Measurements from ENCODE around the gene RPS27.
"Not testable (repeated sequence)": the region's sequence is repeated elsewhere in the genome, so short reads cannot be mapped to it uniquely, and the experiment has no call there.

RPS27 gene

GRCh38 chr1:153987621-153988020 lies 2.9 kb upstream of the RPS27 start:
- no peak for FAIRE-seq

DNA sequence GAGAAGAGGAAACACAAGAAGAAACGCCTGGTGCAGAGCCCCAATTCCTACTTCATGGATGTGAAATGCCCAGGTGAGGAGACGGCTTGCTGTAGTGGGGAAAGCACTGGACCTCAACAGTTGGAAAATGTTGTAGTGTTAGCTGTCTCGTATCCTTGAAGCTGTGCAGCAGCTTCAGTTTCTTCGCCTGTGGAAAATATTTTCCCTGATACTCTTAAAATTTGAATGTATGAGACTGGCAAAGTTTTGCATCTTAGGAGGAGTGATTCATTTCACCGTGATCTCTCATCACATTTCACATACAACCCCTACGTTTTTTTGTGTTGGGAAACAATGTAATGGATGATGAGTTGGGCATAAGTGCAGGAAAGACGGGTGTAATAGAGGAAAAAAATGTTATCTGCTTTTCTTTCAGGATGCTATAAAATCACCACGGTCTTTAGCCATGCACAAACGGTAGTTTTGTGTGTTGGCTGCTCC lies 629 bp downstream of the RPS27 start:
- FAIRE-seq: no peak

GRCh38 chr1:153991806-153992205 lies 1.2 kb downstream of the RPS27 start:
- no peak for FAIRE-seq

DNA sequence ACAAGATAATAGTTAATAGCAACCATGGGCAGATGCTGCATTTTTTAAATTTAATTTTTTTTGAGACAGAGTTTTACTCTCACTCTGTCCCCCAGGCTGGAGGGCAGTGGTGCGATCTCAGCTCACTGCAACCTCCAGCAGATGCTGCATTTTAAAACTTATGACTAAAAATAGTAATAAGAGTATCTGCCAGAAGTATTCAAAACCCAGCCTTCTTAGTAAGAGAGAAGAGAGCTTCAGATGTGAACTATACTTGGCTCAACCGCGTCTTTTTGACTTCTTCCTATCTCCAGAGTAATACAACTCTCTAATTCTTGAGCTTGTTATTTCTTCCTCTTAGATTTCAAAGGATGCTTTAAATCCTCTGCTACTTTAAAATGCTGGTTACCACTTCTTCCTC lies 4.6 kb downstream of the RPS27 start:
- no peak for FAIRE-seq

DNA sequence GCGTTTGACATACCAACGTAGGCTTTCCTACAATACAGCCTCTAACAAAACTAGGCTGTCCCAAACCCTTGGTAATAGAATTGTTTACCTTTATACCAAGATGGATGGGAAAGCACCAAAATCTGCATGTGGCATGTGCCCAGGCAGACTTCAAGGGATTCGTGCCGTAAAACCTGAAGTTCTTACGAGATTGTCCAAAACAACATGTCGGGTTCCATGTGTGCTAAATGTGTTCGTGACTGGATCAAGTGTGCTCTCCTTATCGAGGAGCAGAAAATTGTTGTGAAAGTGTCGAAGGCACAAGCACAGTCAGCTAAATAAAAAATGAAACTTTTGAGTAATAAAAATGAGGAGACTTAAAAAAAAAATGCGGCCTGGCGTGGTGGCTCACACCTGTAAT lies 5.1 kb downstream of the RPS27 start:
- FAIRE-seq: no peak

DNA sequence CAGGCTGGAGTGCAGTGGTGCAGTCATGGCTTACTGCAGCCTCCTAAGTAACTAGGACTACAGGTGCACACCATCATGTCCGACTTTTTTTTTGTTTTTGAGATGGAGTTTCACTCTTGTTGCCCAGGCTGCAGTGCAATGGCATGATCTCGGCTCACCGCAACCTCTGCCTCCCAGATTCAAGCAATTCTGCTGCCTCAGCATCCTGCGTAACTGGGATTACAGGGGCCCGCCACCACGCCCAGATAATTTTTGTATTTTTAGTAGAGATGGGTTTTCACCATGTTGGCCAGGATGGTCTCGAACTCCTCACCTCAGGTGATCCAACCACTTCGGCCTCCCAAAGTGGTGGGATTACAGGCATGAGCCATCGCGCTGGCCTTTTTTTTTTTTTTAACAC lies 6.3 kb downstream of the RPS27 start:
- not testable (repeated sequence) for FAIRE-seq

- no peak for FAIRE-seq
Measured at GRCh38 chr1:154000420-154000819, 9.9 kb downstream of the RPS27 start.

- no peak for FAIRE-seq
Measured at GRCh38 chr1:154006136-154006535, 15.6 kb downstream of the RPS27 start.

DNA sequence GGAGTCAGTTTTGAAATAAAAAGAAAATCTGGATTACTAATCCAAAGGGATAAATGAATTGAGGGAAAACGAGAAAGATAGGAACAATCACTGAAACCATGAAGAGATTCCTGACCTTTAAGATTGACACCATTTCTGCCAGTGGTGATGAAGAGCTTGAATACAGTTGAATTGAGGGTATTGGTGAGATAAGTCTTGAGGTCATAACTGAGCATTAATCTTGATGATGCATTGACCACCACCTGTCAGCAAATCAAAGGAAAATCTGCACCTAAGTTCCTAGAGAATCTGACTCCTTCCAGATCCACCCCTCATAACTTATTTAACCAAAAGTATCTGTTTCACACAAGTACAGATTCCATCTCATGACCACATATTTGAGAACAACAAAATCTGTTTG lies 21.6 kb downstream of the RPS27 start:
- no peak for FAIRE-seq

GRCh38 chr1:154012543-154012942 lies 22.0 kb downstream of the RPS27 start:
- not testable (repeated sequence) for FAIRE-seq

DNA sequence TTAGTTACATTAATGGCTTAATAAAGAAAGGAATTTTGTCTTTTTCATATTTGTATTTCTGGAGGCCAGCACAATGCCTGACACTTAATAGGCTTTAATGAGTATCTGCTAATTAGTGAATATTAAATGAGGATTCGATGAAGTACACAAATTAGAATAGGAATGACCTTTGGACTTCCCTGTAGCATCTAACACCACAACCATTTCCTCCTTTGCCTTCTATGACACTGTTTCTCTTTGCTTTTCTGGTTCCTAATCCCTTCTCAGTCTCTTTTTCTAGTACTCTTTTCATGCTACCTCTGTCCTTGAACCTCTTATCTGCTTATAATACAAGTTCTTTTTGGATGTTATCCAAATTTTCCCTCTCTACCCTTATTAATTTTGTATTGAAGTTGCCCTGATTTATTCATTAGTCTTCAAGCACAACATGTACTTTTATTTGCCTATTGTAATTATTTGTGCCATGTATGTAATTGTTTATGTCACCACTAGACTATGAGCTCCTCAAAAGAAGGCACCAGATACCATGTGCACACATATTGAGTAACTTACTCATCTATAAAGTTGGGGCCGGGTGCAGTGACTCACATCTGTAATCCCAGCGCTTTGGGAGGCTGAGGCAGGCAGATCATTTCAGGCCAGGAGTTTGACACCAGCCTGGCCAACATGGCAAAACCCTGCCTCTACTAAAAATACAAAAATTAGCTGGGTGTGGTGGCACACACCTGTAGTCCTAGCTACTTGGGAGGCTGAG lies 23.8 kb downstream of the RPS27 start:
- no peak for FAIRE-seq

DNA sequence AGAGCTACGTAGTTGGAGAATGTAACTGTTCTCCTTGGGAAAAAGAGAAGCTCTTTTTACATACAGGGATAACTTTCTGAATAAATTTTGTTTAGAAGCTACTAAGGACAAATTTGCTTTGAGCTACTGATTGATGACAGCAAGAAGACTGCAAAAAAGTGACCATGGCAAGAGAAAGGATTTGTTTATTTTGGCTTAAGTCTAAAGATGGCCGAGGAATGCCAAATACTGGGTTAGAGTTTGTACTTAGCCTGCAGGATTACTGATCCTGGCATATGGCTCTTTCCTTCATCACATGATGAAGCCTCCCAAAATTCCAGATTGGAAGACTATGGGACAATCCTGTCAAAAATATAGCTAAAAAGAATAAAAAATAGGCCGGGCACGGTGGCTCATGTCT lies 28.7 kb downstream of the RPS27 start:
- no peak for FAIRE-seq

DNA sequence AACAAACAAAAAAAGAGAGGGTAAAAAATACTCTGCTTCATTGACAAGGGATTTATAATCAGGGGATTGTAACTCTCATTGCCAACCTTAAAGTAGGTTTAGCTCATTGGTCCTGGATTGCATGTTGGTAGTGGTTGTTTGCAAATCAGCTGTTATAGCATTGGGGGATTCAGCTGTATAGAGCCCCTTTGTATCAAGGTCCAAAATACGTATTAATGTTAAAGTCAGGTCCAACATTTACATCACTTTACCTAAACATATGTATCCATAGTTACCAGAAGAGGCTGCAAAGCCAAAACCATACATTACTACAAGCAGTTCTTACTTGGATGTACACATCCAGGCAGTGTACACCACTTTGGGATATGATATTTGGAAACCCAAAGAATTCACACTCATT lies 29.4 kb downstream of the RPS27 start:
- no peak for FAIRE-seq

GRCh38 chr1:154033697-154034096 lies 43.1 kb downstream of the RPS27 start:
- FAIRE-seq: not testable (repeated sequence)
